Measurements from ENCODE around the gene GPX5.

- TF ChIP-seq YY1 (IDR thresholded peaks at IDR 0.05; ENCODE audit: low read depth): no peak
- TF ChIP-seq EP300 (IDR thresholded peaks at IDR 0.05; ENCODE audit: borderline replicate concordance): no peak
- no peak for TF ChIP-seq RAD21 (IDR thresholded peaks at IDR 0.05; ENCODE audit: low read depth)
- TF ChIP-seq TCF12 (IDR thresholded peaks at IDR 0.05; ENCODE audit: low read depth): no peak
- no peak for TF ChIP-seq TAF1 (IDR thresholded peaks at IDR 0.05; ENCODE audit: low read depth)
- TF ChIP-seq TEAD4 (IDR thresholded peaks at IDR 0.05): no peak
Measured at GRCh38 chr6:28511628-28512300, 13.9 kb upstream of the GPX5 start.
